ENCODE results near the gene NFATC4.
"Not testable (repeated sequence)": the region's sequence is repeated elsewhere in the genome, so short reads cannot be mapped to it uniquely, and the experiment has no call there.

The NFATC4 gene

GRCh38 chr14:24348186-24348585, 19.8 kb upstream of the NFATC4 start:
- H3K4me3 ChIP-seq (ENCODE audit: low read depth, low read length), result no peak overlapping the region
- TF ChIP-seq CTCF (conservative IDR thresholded peaks at IDR 0.05; ENCODE audit: low read depth, low read length), result no peak
- DNase-seq (ENCODE audit: low read depth), result no peak

GRCh38 chr14:24349742-24350141, 18.2 kb upstream of the NFATC4 start:
- no peak for DNase-seq (ENCODE audit: low read depth)
- no peak overlapping the region for H3K4me3 ChIP-seq (ENCODE audit: low read depth, low read length)
- no peak for TF ChIP-seq CTCF (conservative IDR thresholded peaks at IDR 0.05; ENCODE audit: low read depth, low read length)

GRCh38 chr14:24351517-24351916, 16.5 kb upstream of the NFATC4 start:
- no peak overlapping the region for H3K4me3 ChIP-seq (ENCODE audit: low read depth, low read length)
- peak; percentile 26 for TF ChIP-seq CTCF (conservative IDR thresholded peaks at IDR 0.05; ENCODE audit: low read depth, low read length)
- peak; percentile 68 for DNase-seq (ENCODE audit: low read depth)

GRCh38 chr14:24353559-24354481, 14.2 kb upstream of the NFATC4 start:
- peak; percentile 71 for DNase-seq (ENCODE audit: low read depth)
- TF ChIP-seq CTCF (conservative IDR thresholded peaks at IDR 0.05; ENCODE audit: low read depth, low read length), result no peak
- no peak overlapping the region for H3K4me3 ChIP-seq (ENCODE audit: low read depth, low read length)

- not testable (repeated sequence) for DNase-seq (ENCODE audit: low read depth); H3K4me3 ChIP-seq (ENCODE audit: low read depth, low read length)
These were observed 13.5 kb upstream of the NFATC4 start for GRCh38 chr14:24354482-24354825.

- H3K4me3 ChIP-seq (ENCODE audit: low read depth, low read length), result no peak overlapping the region
- no peak for TF ChIP-seq CTCF (conservative IDR thresholded peaks at IDR 0.05; ENCODE audit: low read depth, low read length)
- DNase-seq (ENCODE audit: low read depth), result no peak
These were observed 13.0 kb upstream of the NFATC4 start for GRCh38 chr14:24355009-24355408.

GRCh38 chr14:24356208-24356607, 11.8 kb upstream of the NFATC4 start:
- DNase-seq (ENCODE audit: low read depth), result no peak
- H3K4me3 ChIP-seq (ENCODE audit: low read depth, low read length), result no peak overlapping the region
- TF ChIP-seq CTCF (conservative IDR thresholded peaks at IDR 0.05; ENCODE audit: low read depth, low read length), result no peak

Measured in choroid plexus epithelial cell (primary cell).